ENCODE results near the gene SYP. TPM values are rescaled to one million over a fixed set of nuclear protein-coding genes. Genes with fewer than 3 reads are reported as not detected.
A peak's percentile ranks its signal among the peaks of the same experiment; 100 is the strongest.

SYP gene
- total and polyA plus RNA-seq, 9 of the 15 experiments (the other 6 are each of a cell fraction or from before 2014, with no cell fraction given) = 0.48 to 5.1 (median 2.6) TPM

DNA sequence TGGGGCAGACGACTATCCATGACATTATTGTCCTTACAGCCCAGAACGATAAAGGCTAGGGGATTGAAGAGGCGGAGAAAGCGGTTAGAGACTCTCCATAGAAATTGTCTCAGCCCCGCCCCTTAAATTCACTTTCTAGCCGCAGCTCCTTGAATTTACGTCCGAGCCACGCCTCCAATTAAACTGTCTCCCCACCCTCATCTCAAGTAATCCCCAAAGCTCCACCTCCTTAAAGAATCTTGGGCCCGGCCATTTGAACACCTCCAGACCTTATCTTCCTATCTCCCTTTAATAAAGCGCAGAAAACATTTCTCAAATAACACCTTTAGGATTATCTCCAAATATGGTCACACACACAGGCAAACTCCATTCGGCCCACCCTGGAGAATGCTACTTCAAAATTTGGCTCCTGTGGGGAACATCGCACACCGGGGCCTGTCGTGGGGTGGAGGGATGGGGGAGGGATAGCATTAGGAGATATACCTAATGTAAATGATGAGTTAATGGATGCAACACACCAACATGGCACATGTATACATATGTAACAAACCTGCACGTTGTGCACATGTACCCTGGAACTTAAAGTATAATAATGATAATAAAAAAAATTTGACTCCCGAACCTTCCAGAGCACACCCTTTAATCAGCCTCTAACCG lies 44.6 kb downstream of the SYP start (continued):
- TF ChIP-seq, protein P1, sequence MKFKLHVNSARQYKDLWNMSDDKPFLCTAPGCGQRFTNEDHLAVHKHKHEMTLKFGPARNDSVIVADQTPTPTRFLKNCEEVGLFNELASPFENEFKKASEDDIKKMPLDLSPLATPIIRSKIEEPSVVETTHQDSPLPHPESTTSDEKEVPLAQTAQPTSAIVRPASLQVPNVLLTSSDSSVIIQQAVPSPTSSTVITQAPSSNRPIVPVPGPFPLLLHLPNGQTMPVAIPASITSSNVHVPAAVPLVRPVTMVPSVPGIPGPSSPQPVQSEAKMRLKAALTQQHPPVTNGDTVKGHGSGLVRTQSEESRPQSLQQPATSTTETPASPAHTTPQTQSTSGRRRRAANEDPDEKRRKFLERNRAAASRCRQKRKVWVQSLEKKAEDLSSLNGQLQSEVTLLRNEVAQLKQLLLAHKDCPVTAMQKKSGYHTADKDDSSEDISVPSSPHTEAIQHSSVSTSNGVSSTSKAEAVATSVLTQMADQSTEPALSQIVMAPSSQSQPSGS (CRISPR knock-in tag; IDR thresholded peaks at IDR 0.05) = no peak
- TF ChIP-seq ETV1 (tag; conservative IDR thresholded peaks at IDR 0.05; ENCODE audit: low read depth) (no peak), ZEB2 (IDR thresholded peaks at IDR 0.05) (no peak; the same call in 1 of the 2 replicates), TBP (optimal IDR thresholded peaks at IDR 0.05; ENCODE audit: low read depth, low read length) (peak; percentile 54), NCOR1 (IDR thresholded peaks at IDR 0.05) (0 out of 2 replicates have a peak, but pooled peaks have one; percentile 7), POLR2A (conservative IDR thresholded peaks at IDR 0.05) (0 out of 2 replicates have a peak, but pooled peaks have one; percentile 39), SMARCC2 (IDR thresholded peaks at IDR 0.05; ENCODE audit: low read depth) (peak; percentile 17; the same call in 1 of the 2 replicates), RFX1 (IDR thresholded peaks at IDR 0.05) (no peak), ZNF124 (CRISPR knock-in tag; IDR thresholded peaks at IDR 0.05) (no peak), ATF7 (IDR thresholded peaks at IDR 0.05) (peak; percentile 52), PML (IDR thresholded peaks at IDR 0.05; ENCODE audit: low read length) (peak; percentile 36; the same call in 1 of the 2 replicates), STAT5B (CRISPR knock-in tag; IDR thresholded peaks at IDR 0.05) (no peak), EP300 (IDR thresholded peaks at IDR 0.05; ENCODE audit: low read length) (no peak), TBL1XR1 (IDR thresholded peaks at IDR 0.05; ENCODE audit: low read length in 2 of 2) (no peak), ZNF695 (CRISPR knock-in tag; IDR thresholded peaks at IDR 0.05) (no peak), CBFA2T3 (IDR thresholded peaks at IDR 0.05) (no peak), NR4A1 (CRISPR knock-in tag; IDR thresholded peaks at IDR 0.05) (no peak), NR4A1 (tag; IDR thresholded peaks at IDR 0.05) (no peak), ARID1B (IDR thresholded peaks at IDR 0.05) (peak; percentile 29; the same call in 1 of the 2 replicates), GATA2 (CRISPR knock-in tag; IDR thresholded peaks at IDR 0.05) (peak; percentile 69), NFRKB (IDR thresholded peaks at IDR 0.05; ENCODE audit: low read depth) (peak; percentile 26; the same call in 1 of the 2 replicates), SRF (CRISPR knock-in tag; IDR thresholded peaks at IDR 0.05) (peak in 1 of 2 experiments; percentile 76; a peak in 2 of 4 replicates), CBX3 (IDR thresholded peaks at IDR 0.05; ENCODE audit: borderline replicate concordance in 1 of 2, low read length in 2 of 2) (no peak)
- TF ChIP-seq, protein P2, sequence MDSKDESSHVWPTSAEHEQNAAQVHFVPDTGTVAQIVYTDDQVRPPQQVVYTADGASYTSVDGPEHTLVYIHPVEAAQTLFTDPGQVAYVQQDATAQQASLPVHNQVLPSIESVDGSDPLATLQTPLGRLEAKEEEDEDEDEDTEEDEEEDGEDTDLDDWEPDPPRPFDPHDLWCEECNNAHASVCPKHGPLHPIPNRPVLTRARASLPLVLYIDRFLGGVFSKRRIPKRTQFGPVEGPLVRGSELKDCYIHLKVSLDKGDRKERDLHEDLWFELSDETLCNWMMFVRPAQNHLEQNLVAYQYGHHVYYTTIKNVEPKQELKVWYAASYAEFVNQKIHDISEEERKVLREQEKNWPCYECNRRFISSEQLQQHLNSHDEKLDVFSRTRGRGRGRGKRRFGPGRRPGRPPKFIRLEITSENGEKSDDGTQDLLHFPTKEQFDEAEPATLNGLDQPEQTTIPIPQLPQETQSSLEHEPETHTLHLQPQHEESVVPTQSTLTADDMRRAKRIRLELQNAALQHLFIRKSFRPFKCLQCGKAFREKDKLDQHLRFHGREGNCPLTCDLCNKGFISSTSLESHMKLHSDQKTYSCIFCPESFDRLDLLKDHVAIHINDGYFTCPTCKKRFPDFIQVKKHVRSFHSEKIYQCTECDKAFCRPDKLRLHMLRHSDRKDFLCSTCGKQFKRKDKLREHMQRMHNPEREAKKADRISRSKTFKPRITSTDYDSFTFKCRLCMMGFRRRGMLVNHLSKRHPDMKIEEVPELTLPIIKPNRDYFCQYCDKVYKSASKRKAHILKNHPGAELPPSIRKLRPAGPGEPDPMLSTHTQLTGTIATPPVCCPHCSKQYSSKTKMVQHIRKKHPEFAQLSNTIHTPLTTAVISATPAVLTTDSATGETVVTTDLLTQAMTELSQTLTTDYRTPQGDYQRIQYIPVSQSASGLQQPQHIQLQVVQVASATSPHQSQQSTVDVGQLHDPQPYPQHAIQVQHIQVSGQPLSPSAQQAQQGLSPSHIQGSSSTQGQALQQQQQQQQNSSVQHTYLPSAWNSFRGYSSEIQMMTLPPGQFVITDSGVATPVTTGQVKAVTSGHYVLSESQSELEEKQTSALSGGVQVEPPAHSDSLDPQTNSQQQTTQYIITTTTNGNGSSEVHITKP (IDR thresholded peaks at IDR 0.05; ENCODE audit: partially characterized antibody) = peak; percentile 94
- TF ChIP-seq, protein P3, sequence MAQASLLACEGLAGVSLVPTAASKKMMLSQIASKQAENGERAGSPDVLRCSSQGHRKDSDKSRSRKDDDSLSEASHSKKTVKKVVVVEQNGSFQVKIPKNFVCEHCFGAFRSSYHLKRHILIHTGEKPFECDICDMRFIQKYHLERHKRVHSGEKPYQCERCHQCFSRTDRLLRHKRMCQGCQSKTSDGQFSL (CRISPR knock-in tag; IDR thresholded peaks at IDR 0.05) = no peak
- TF ChIP-seq, protein P3 (tag; IDR thresholded peaks at IDR 0.05) = 0 out of 4 replicates have a peak, but pooled peaks of 1 of the 2 experiments have one; percentile 4
